Lower leg skin (tissue), 4 donors: ENCODE results near the gene GPR158. TPM values are rescaled to one million over a fixed set of nuclear protein-coding genes. Genes with fewer than 3 reads are reported as not detected.

Experiments used
- DNase-seq, 2 donors: peaks; one replicate each; pipeline ENCODE4 v3.0.0-alpha.2; 2019; ENCODE audit warnings: low spot score in 2 of 2
- H3K4me3 ChIP-seq: fragments of 200-600 bp; sonication (generic); 2 replicates; pipeline ENCODE4 v1.5.1; 2017; ENCODE audit warnings: mild to moderate bottlenecking, low read depth; ENCODE audit not compliant: poor library complexity, severe bottlenecking
- POLR2A ChIP-seq, 2 donors: fragments of 450-650 bp; IDR thresholded peaks; one replicate each; pipeline ENCODE4 v1.6.1; 2016 to 2017; ENCODE audit warnings: antibody characterized with exemption in 2 of 2, mild to moderate bottlenecking in 1 of 2, moderate library complexity in 1 of 2
- WGBS, 2 donors: methylation state at CpG; one replicate each; pipeline ENCODE4 v1.1.5; 2018; 5-methylcytosine and 5-hydroxymethylcytosine counted together
- intact Hi-C: fragments of 100-400 bp; cut with DNase I; formaldehyde crosslinking; loops from one replicate; pipeline ENCODE4 v1.15.0; 2023; ENCODE audit warnings: low total_unique reads
- total RNA-seq, 4 donors: library from RNA; depleted of rRNA; stranded (reverse); fragments of >200 nt; gene quantifications; one replicate each; pipeline ENCODE4 v1.1.0, GENCODE V29; 2016
- TF ChIP-seq, protein P1 (sequence below), 3 donors: fragments of 450-650 bp; IDR thresholded peaks; one replicate each; pipeline ENCODE4 v1.5.1; 2016; ENCODE audit warnings: antibody characterized with exemption in 3 of 3, mild to moderate bottlenecking in 3 of 3, moderate library complexity in 2 of 3

The GPR158 gene
- total RNA-seq, 4 donors from 2014 or later: 0.13 TPM; not detected in 3

DNA sequence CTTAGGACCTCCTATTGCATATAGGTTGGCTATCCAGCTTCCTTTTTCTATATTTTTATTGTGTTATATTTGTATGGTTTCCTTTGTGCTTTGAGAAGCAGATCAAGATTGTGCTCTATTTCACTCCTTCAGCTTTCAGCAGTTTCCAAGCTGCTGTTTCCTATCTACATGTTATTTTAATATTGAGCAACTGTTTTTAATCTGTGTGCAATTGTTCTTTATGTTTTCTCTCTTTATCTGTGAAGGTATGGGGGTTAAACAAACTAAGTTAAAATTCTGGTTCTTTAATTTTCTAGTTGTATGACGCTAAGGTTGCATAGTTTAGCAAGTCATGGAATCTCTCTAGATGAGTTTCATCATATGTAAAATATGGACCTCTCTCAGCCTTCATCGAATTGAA is 251.0 kb downstream of the GPR158 start:
- no peak overlapping the region for H3K4me3 ChIP-seq
- no peak for DNase-seq
- WGBS, 2 donors: 63 to 64% methylated on average over 2 of the region's 2 CpGs
- TF ChIP-seq, protein P1, sequence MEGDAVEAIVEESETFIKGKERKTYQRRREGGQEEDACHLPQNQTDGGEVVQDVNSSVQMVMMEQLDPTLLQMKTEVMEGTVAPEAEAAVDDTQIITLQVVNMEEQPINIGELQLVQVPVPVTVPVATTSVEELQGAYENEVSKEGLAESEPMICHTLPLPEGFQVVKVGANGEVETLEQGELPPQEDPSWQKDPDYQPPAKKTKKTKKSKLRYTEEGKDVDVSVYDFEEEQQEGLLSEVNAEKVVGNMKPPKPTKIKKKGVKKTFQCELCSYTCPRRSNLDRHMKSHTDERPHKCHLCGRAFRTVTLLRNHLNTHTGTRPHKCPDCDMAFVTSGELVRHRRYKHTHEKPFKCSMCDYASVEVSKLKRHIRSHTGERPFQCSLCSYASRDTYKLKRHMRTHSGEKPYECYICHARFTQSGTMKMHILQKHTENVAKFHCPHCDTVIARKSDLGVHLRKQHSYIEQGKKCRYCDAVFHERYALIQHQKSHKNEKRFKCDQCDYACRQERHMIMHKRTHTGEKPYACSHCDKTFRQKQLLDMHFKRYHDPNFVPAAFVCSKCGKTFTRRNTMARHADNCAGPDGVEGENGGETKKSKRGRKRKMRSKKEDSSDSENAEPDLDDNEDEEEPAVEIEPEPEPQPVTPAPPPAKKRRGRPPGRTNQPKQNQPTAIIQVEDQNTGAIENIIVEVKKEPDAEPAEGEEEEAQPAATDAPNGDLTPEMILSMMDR (IDR thresholded peaks at IDR 0.05): no peak
- TF ChIP-seq POLR2A (IDR thresholded peaks at IDR 0.05): no peak
- intact Hi-C loops: no loop called here

DNA sequence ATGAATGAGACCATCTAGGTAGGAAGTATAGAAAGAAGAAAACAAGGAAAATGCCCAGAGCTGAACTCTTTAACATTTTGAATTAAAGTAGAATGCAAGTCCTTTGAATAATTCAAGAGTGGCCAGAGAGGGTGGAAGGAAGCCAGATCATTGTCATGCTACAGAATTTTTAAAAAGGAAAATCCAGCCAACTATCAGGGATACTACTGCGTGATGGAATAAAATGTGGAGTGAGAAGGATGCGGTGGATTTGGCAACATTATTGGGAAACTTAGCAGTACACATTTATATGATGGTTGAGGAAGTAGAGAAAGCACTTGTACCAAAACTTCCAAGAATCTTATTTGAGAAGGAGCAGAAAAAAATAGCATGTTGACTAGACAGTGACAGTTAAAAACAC is 261.6 kb downstream of the GPR158 start:
- TF ChIP-seq, protein P1 (IDR thresholded peaks at IDR 0.05): no peak
- H3K4me3 ChIP-seq: no peak overlapping the region
- 87 to 89% methylated on average over 2 of the region's 2 CpGs for WGBS, 2 donors
- DNase-seq: no peak
- intact Hi-C loops: no loop called here

DNA sequence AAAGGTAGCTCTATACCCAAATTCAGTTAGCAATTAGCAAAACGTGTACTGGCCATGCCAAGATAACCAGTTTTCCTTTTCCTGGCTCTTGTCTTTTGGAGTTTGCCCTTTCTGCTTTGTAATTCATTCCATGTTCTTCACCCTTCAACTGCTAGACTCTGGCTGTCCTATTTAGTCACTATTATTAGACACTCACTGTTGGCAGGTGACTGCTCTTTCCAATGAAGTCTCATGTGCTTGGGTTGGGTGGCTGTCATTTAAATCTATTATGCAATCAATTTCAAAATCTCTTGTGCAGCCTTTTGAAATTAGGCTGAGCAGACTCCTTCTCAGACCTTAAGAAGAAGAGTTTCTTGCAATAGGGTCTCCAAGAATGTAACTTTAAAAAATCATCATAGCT is 266.5 kb downstream of the GPR158 start:
- intact Hi-C loops: no loop called here
- 46 to 54% methylated on average over 1 of the region's 1 CpG for WGBS, 2 donors
- TF ChIP-seq POLR2A (IDR thresholded peaks at IDR 0.05): no peak
- TF ChIP-seq, protein P1 (IDR thresholded peaks at IDR 0.05): no peak
- no peak for DNase-seq
- no peak overlapping the region for H3K4me3 ChIP-seq

DNA sequence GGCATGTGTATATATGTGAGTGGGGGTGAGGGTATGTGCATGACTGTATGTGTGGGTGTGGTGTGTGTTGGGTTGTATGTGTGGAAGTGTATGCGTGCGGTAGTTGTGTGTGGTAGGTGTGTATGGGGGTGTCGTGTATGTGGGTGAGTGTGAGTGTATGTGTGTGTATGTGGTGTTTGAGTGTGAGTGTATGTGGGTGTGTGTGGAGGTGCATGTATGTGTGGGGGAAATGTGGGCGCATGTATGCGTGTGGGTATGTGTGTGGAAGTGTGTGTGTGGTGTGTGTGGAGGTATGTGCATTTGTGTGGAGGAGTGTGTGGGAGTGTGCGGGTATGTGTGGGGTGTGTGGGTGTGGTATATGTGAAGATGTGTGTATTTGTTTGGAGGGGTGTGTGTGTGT is 269.5 kb downstream of the GPR158 start:
- TF ChIP-seq, protein P1 (IDR thresholded peaks at IDR 0.05): no peak
- TF ChIP-seq POLR2A (IDR thresholded peaks at IDR 0.05): no peak
- intact Hi-C loops: no loop called here
- no peak for DNase-seq
- H3K4me3 ChIP-seq: no peak overlapping the region
- 85 to 87% methylated on average over 6 of the region's 6 CpGs for WGBS, 2 donors

DNA sequence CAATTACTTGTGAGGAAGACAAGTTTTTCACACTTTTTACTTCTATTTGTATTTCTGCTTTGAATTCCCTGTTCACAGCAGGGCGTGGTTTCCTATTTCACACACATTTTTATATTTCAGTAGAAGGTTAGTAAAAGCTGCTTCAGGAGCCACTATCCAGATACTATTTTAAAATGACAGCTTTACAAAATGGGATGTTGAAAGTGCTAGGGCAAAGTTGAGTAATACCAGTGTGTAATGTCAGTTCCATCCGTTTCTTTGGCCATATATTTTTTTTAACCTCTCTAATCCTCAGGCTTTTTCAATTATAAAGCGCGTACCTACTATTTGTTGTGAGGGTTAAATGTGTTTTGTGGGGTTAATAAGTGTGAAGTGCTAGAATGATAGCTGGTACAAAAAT is 276.6 kb downstream of the GPR158 start:
- TF ChIP-seq, protein P1 (IDR thresholded peaks at IDR 0.05): no peak
- TF ChIP-seq POLR2A (IDR thresholded peaks at IDR 0.05): no peak

DNA sequence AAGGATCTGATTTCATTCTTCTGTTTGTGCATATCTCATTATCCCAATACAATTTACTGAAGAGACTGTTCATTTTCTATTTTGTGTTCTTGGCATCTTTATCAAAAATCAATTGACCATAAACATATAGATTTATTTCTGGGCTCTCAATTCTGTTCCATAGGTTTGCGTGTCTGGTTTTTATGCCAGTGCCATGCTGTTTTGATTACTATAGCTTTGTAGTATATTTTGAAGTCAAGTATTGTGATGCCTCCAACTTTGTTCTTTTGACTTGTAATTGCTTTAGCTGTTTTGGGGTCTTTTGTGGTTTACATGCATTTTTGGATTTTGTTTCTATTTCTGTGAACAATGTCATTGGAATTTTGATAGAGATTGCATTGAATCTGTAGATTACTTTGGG is 278.8 kb downstream of the GPR158 start:
- TF ChIP-seq, protein P1 (IDR thresholded peaks at IDR 0.05): no peak
- TF ChIP-seq POLR2A (IDR thresholded peaks at IDR 0.05): no peak
- DNase-seq: no peak
- 44 to 93% methylated on average over 1 of the region's 1 CpG for WGBS, 2 donors
- intact Hi-C loops: no loop called here
- no peak overlapping the region for H3K4me3 ChIP-seq

More for the DNA sequence above, 276.6 kb downstream of the GPR158 start:
- intact Hi-C loops: no loop called here
- 66 to 72% methylated on average over 4 of the region's 4 CpGs for WGBS, 2 donors
- no peak overlapping the region for H3K4me3 ChIP-seq
- DNase-seq: no peak
